Spleen (tissue), 7 donors: ENCODE results near the gene UBE2E2.

Experiments
- POLR2A ChIP-seq, 3 donors: fragments of 450-650 bp; IDR thresholded peaks; one replicate each; pipeline ENCODE4 v1.5.1; 2017; ENCODE audit warnings: antibody characterized with exemption in 3 of 3, mild to moderate bottlenecking in 1 of 3
- POLR2AphosphoS5 ChIP-seq, 3 donors: sonication (generic); formaldehyde crosslinking; IDR thresholded peaks; one replicate each; pipeline ENCODE4 v1.5.1; 2017; ENCODE audit warnings: antibody characterized with exemption in 3 of 3
- TF ChIP-seq, protein P1 (sequence below), 11 experiments: fragments of 200-600 bp in 7 of 11; fragments of 450-650 bp in 4 of 11; sonication (generic) in 4 of 11; IDR thresholded peaks in 8 of 11; conservative IDR thresholded peaks in 3 of 11; 1 replicate in 7 of 11; 2 replicates in 4 of 11; pipeline versions ENCODE4 v1.4.0 to v1.8.0; 2016 to 2021; ENCODE audit warnings: antibody characterized with exemption in 11 of 11, inconsistent platforms in 4 of 11, mild to moderate bottlenecking in 1 of 11
- donor health status: DM: no; HTN: no; CAD: no; lungs with moderate emphysema.
- donor health status: DM: no; HTN: no; CAD: no.
- donor health status: DM: no; HTN: no; CAD: no.

DNA sequence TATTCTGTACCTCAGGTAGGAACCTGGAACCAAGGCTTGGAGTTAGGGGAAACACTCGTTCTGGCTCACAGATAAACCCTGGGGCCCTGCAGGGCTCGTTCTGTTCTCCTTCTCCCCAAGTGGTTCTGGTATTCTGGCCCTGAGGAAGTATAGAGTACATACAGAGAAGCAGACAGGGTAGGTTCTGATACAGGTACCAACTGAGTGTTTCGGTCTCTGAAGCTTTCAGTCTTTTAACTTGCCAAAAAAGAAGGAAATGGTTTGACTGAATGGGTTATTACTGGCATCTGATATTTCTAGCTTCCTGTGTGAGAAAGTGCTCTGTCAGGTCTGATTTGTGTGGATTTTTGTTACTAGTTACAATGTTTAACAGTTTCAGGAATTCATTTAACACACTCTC is 67.3 kb downstream of the UBE2E2 start:
- TF ChIP-seq POLR2AphosphoS5 (IDR thresholded peaks at IDR 0.05) (no peak), POLR2A (IDR thresholded peaks at IDR 0.05) (no peak)
- TF ChIP-seq, protein P1, sequence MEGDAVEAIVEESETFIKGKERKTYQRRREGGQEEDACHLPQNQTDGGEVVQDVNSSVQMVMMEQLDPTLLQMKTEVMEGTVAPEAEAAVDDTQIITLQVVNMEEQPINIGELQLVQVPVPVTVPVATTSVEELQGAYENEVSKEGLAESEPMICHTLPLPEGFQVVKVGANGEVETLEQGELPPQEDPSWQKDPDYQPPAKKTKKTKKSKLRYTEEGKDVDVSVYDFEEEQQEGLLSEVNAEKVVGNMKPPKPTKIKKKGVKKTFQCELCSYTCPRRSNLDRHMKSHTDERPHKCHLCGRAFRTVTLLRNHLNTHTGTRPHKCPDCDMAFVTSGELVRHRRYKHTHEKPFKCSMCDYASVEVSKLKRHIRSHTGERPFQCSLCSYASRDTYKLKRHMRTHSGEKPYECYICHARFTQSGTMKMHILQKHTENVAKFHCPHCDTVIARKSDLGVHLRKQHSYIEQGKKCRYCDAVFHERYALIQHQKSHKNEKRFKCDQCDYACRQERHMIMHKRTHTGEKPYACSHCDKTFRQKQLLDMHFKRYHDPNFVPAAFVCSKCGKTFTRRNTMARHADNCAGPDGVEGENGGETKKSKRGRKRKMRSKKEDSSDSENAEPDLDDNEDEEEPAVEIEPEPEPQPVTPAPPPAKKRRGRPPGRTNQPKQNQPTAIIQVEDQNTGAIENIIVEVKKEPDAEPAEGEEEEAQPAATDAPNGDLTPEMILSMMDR (IDR thresholded peaks at IDR 0.05 in 8 of 11, conservative IDR thresholded peaks at IDR 0.05 in 3 of 11), result no peak
